Activated CD4-positive, alpha-beta T cell treated with anti-CD3 and anti-CD28 coated beads for 48 hours (primary cell): ENCODE measurements around the gene BCAS1.

Source experiments
- DNase-seq: peaks from one replicate; pipeline ENCODE4 v3.0.0-alpha.2; 2020

BCAS1 gene

GRCh38 chr20:53900380-53900999 is 169.9 kb downstream of the BCAS1 start:
- no peak for DNase-seq

DNA sequence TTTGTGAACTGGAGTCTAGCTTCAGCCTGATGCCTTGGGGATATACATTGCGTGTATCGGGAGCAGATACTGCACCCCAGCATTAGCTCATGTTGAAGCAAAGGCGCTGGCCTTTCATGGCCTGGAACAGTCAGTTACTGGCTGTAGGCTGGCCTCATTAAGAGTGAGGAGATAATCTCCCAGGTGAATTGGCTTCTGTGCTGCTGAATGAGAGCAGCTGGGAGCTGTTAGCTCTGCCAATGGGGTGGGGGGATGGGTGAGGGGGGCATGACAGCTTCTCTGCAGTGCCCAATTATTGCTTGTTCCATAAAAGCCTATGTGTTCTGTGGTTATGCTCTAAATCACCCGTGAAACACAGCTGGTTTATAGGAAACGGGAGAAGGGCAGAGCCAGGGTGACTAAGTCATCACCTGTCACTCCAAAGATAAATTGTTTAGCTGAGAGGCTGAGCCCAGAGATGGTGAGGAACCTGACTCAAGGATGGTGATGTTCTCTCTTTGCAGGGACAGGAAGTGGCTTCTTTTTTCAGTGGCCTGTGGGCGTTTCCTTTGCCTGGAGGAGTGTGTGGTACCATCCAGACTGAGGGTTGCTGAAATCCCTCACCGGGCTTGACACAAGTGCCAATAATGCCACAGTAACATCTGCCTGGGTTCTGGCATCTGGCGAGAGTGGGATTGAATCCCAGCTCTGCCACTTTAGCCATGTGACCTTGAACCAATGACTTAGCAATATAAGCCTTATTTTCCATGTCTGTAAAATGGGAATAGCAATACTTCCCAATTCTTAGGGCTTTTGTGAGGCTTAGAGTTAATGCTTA is 170.8 kb downstream of the BCAS1 start:
- peak; percentile 87 for DNase-seq

- no peak for DNase-seq
Observed at GRCh38 chr20:53898556-53898931, 171.8 kb downstream of the BCAS1 start.

DNA sequence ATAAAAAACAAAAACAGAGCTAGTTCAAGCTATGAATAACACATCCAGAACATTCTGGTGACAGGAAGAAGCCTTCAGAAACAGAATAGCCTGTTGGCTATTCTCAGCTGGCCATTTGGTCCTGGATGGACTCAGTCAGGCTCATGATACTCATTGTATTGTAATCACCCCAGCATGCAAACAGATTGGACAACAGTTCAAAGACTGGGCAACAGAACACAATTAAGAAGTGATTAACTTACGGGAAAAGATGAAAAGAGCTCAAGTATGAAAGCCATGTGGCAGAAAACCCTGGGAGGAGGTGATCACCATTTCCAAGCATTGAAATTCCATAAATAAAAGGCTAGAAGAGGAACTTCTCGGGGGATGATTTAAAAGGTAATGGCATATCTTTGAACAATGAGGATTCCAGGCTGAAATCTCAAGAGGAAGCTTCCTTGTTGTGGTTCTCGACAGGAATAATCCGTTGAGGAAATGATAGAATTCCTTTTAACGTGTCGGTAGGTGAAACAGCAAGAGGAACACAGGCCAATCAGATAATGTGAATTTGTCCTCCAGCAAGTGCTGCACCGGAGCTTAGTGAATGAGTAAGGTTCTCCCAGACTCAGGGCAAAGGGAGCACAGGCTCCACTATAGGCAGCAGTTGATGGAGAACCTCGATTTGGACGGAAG is 172.4 kb downstream of the BCAS1 start:
- DNase-seq: no peak

DNA sequence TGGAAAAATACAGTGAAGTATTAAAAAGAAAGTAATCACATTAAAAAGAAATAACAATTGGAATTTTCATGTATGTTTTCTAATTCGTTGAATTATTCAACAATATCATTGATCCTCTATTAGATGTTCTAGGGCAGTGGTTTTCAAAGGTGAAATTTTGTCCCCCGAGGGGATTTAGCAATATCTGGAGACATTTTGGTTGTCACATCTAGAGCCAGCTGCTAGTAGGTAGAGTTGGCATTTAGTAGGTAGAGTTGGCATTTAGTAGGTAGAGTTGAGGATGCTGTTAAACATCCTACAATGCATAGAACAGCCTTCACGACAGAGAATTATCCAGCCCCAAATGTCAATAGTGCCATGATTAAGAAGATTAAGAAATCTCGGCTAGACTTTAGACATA is 173.7 kb downstream of the BCAS1 start:
- no peak for DNase-seq

DNA sequence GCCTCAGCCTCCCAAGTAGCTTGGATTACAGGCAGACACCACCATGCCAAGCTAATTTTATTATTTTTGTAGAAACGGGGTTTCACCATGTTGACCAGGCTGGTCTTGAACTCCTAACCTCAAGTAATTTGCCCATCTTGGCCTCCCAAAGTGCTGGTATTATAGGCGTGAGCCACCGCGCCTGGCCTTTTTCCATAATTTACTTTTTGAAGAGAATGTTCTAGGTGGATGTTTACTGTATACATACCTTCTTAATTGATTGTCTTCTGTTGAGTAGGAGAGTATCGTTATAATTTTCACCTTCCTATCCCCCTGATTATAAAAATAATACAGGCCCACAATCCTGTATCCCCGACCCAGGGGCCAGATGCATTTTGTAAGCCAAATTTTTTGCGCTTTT is 174.4 kb downstream of the BCAS1 start:
- no peak for DNase-seq

- DNase-seq: no peak
Observed at GRCh38 chr20:53895385-53895755, 175.0 kb downstream of the BCAS1 start.

DNA sequence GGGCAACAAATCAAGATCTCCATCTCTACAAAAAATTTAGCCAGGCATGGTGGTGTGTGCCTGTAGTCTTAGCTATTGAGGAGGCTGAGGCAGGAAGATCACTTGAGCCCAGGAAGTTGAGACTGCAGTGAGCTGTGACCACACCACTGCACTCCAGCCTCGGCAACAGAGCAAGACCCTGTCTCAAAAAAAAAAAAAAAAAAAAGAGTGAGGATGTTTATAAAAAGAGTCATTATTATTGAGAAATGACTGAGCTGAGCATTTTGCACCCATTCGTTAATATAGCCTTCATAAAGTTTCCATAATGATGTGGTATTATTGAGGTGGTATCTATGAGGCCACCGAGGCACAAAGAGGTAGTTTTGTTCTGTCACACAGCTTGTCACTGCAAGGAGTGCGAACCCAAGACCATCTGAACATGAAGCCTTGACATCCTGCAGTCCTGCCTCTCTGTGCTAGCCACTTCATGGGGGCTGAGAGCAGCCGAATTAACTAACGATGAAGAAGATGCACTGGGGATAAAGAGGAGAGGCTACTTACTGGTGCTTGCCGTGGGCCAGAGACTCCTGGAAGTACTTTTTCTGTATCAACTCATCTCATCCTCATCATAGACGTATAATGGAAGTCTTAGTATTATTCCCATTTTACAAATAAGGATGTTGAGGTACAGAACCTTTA is 175.5 kb downstream of the BCAS1 start:
- DNase-seq: no peak
